IPS-15b (cell line): Measurements from ENCODE around the gene DLGAP4.

ENCODE experiments used
- H3K27me3 ChIP-seq: one replicate; pipeline ENCODE4 v1.6.1; 2013; ENCODE audit warnings: low read length; ENCODE audit not compliant: control insufficient read depth, insufficient read depth
- H3K36me3 ChIP-seq: one replicate; pipeline ENCODE4 v1.6.1; 2013; ENCODE audit warnings: low read length; ENCODE audit not compliant: control insufficient read depth, insufficient read depth
- H3K4me1 ChIP-seq: one replicate; pipeline ENCODE4 v1.6.1; 2013; ENCODE audit warnings: mild to moderate bottlenecking, low read length; ENCODE audit not compliant: control insufficient read depth, insufficient read depth
- H3K4me3 ChIP-seq: one replicate; pipeline ENCODE4 v1.5.1; 2013; ENCODE audit warnings: low read depth, low read length
- H3K9ac ChIP-seq: one replicate; pipeline ENCODE4 v1.6.1; 2013; ENCODE audit warnings: low read depth, mild to moderate bottlenecking, low read length
- H3K9me3 ChIP-seq: one replicate; pipeline ENCODE4 v1.6.1; 2013; ENCODE audit warnings: mild to moderate bottlenecking, low read length; ENCODE audit not compliant: control insufficient read depth, insufficient read depth

DLGAP4 gene

GRCh38 chr20:36526521-36527011 lies 220.4 kb downstream of the DLGAP4 start:
- H3K9me3 ChIP-seq, result no peaks in the 10 kb centered on the region
- peaks cover 33% of the 10 kb centered on the region for H3K36me3 ChIP-seq
- H3K27me3 ChIP-seq, result no peaks in the 10 kb centered on the region
- H3K9ac ChIP-seq, result no peak overlapping the region
- H3K4me1 ChIP-seq, result no peaks in the 10 kb centered on the region
- H3K4me3 ChIP-seq, result no peak overlapping the region

GRCh38 chr20:36527331-36528125 lies 221.4 kb downstream of the DLGAP4 start:
- no peak overlapping the region for H3K9ac ChIP-seq
- H3K36me3 ChIP-seq, result peaks cover 30% of the 10 kb centered on the region
- H3K4me3 ChIP-seq, result no peak overlapping the region
- H3K4me1 ChIP-seq, result no peaks in the 10 kb centered on the region
- H3K27me3 ChIP-seq, result no peaks in the 10 kb centered on the region
- no peaks in the 10 kb centered on the region for H3K9me3 ChIP-seq

GRCh38 chr20:36528176-36528874 lies 222.2 kb downstream of the DLGAP4 start:
- Histone ChIP-seq H3K4me1 (no peaks in the 10 kb centered on the region), H3K36me3 (peaks cover 30% of the 10 kb centered on the region), H3K27me3 (no peaks in the 10 kb centered on the region), H3K9me3 (no peaks in the 10 kb centered on the region), H3K9ac (no peak overlapping the region), H3K4me3 (no peak overlapping the region)

GRCh38 chr20:36528875-36529417 lies 222.8 kb downstream of the DLGAP4 start:
- Histone ChIP-seq H3K9me3 (no peaks in the 10 kb centered on the region), H3K36me3 (peaks cover 24% of the 10 kb centered on the region), H3K4me1 (no peaks in the 10 kb centered on the region)

DNA sequence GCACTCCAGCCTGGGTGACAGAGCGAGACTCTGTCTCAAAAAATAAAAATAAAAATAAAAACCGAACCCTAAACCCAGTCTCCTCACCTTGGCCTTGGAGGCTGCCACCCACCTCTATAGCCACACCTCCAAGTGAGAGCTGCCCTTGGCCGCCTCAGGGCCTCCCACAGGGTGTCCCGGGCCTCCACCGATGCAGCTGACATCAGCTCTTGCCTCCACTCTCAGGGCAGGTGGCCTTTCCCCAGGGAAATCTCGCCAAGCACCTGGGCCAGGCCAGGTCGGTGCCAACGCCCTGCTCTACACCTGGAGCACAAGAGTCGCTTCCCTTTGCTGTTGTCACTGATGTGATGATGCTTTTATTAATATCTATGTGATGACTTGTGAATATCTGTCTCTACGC lies 226.2 kb downstream of the DLGAP4 start:
- H3K9ac ChIP-seq, result no peak overlapping the region
- no peaks in the 10 kb centered on the region for H3K9me3 ChIP-seq
- H3K27me3 ChIP-seq, result no peaks in the 10 kb centered on the region

More at GRCh38 chr20:36528875-36529417, 222.8 kb downstream of the DLGAP4 start:
- Histone ChIP-seq H3K9ac (no peak overlapping the region), H3K4me3 (no peak overlapping the region), H3K27me3 (no peaks in the 10 kb centered on the region)

GRCh38 chr20:36532822-36533221 lies 226.7 kb downstream of the DLGAP4 start:
- H3K9ac ChIP-seq, result no peak overlapping the region
- H3K9me3 ChIP-seq, result no peaks in the 10 kb centered on the region
- peaks cover 9% of the 10 kb centered on the region for H3K36me3 ChIP-seq
- H3K4me3 ChIP-seq, result no peak overlapping the region
- no peaks in the 10 kb centered on the region for H3K27me3 ChIP-seq
- no peaks in the 10 kb centered on the region for H3K4me1 ChIP-seq

More for the DNA sequence above, 226.2 kb downstream of the DLGAP4 start:
- H3K36me3 ChIP-seq, result peaks cover 9% of the 10 kb centered on the region
- no peak overlapping the region for H3K4me3 ChIP-seq
- no peaks in the 10 kb centered on the region for H3K4me1 ChIP-seq

- Histone ChIP-seq H3K9me3 (no peaks in the 10 kb centered on the region), H3K4me1 (peaks cover 11% of the 10 kb centered on the region), H3K36me3 (no peaks in the 10 kb centered on the region), H3K4me3 (no peak overlapping the region), H3K9ac (no peak overlapping the region), H3K27me3 (no peaks in the 10 kb centered on the region)
These were observed 232.0 kb downstream of the DLGAP4 start for GRCh38 chr20:36538026-36538722.

GRCh38 chr20:36540551-36541211 lies 234.5 kb downstream of the DLGAP4 start:
- peak overlapping the region; percentile 64 for H3K4me3 ChIP-seq
- peak overlapping the region; percentile 54 for H3K9ac ChIP-seq
- no peaks in the 10 kb centered on the region for H3K27me3 ChIP-seq
- no peaks in the 10 kb centered on the region for H3K9me3 ChIP-seq
- H3K36me3 ChIP-seq, result no peaks in the 10 kb centered on the region
- peaks cover 13% of the 10 kb centered on the region for H3K4me1 ChIP-seq

DNA sequence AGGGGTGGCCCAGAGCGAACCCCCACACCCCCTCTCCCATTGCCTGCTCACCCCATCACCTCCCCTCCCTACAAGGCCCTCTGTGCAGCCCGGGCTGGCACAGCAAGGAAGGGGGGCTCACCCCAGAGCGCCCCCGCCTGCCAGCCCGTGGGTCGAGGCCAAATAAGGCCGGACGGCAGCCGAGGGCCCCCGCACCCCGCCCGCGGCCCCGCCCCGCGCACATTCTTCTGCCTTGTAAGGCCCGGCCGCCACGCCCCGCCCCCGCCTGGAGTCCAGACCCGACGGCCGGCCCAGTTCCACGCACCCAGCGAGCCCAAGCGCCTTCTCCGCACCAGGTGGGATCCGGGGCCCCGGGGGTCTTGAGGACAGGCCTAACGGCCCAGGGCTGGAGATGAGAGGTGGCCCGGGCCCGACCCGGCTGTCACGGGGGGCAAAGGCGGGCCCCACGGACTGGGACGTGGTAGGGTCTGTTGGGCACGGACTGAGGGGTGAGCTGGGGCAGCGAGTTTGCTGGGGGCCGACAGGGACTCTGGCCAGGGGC lies 235.2 kb downstream of the DLGAP4 start, which contains the start of gene MYL9:
Gene MYL9 (plus strand): TSS at position 293 of the 541 bp plus-strand sequence. CDS start 3,366 bp downstream, outside the sequence.
- Histone ChIP-seq H3K27me3 (no peaks in the 10 kb centered on the region), H3K4me3 (peak within 1 kb of the TSS; percentile 64), H3K9me3 (no peaks in the 10 kb centered on the region), H3K9ac (peak within 1 kb of the TSS; percentile 54), H3K4me1 (peaks cover 13% of the 10 kb centered on the region), H3K36me3 (peaks cover 4% of the 10 kb centered on the region)

GRCh38 chr20:36541768-36542488 lies 235.8 kb downstream of the DLGAP4 start:
- Histone ChIP-seq H3K27me3 (no peaks in the 10 kb centered on the region), H3K9ac (no peak overlapping the region), H3K4me3 (peak overlapping the region; percentile 64), H3K9me3 (no peaks in the 10 kb centered on the region), H3K36me3 (peaks cover 5% of the 10 kb centered on the region), H3K4me1 (peaks cover 13% of the 10 kb centered on the region)
